Neuronal stem cell (in vitro differentiated cells): Measurements from ENCODE around the gene RNF220.

ENCODE experiments used
- DNase-seq: peaks from one replicate; pipeline ENCODE4 v3.0.0-alpha.2; 2013; ENCODE audit warnings: low spot score
- H2AFZ ChIP-seq: one replicate; pipeline ENCODE4 v1.6.1; 2013; ENCODE audit warnings: mild to moderate bottlenecking, low read length, inconsistent platforms
- H2AK5ac ChIP-seq: 2 replicates; pipeline ENCODE4 v1.6.1; 2013; ENCODE audit warnings: low read depth, mild to moderate bottlenecking, inconsistent platforms, low read length, moderate library complexity, mixed read lengths
- H2BK120ac ChIP-seq: 2 replicates; pipeline ENCODE4 v1.6.1; 2013; ENCODE audit warnings: low read depth, mild to moderate bottlenecking, inconsistent platforms, low read length, moderate library complexity, mixed read lengths
- H2BK12ac ChIP-seq: one replicate; pipeline ENCODE4 v1.6.1; 2013; ENCODE audit warnings: low read length, inconsistent platforms
- H2BK15ac ChIP-seq: 2 replicates; pipeline ENCODE4 v1.6.1; 2013; ENCODE audit warnings: mild to moderate bottlenecking, low read length, inconsistent platforms, mixed read lengths
- H2BK5ac ChIP-seq: one replicate; pipeline ENCODE4 v1.6.1; 2013; ENCODE audit warnings: inconsistent platforms, mild to moderate bottlenecking, low read length, moderate library complexity
- H3K14ac ChIP-seq: one replicate; pipeline ENCODE4 v1.6.1; 2013; ENCODE audit warnings: low read length, inconsistent platforms
- H3K18ac ChIP-seq: 2 replicates; pipeline ENCODE4 v1.6.1; 2013; ENCODE audit warnings: low read length, inconsistent platforms
- H3K23ac ChIP-seq: 2 replicates; pipeline ENCODE4 v1.6.1; 2013; ENCODE audit warnings: low read depth, mild to moderate bottlenecking, mixed read lengths, low read length, inconsistent platforms; ENCODE audit not compliant: poor library complexity
- H3K27ac ChIP-seq: replicated peaks from 3 replicates; pipeline ENCODE4 v1.5.1; 2013; ENCODE audit warnings: low read length, inconsistent platforms
- H3K27me3 ChIP-seq, 3 experiments: 2 replicates each; pipeline ENCODE4 v1.6.1; 2013; ENCODE audit warnings: low read length in 3 of 3, mild to moderate bottlenecking in 2 of 3, inconsistent platforms in 1 of 3, low read depth in 1 of 3, mixed read lengths in 1 of 3, moderate library complexity in 1 of 3; ENCODE audit not compliant: control insufficient read depth in 3 of 3, insufficient read depth in 3 of 3
- H3K36me3 ChIP-seq, 2 donors: replicated peaks in 1 of 2; 2 replicates each; pipeline ENCODE4 v1.6.1; 2013; ENCODE audit warnings: low read length in 2 of 2; ENCODE audit not compliant: control insufficient read depth in 2 of 2, insufficient read depth in 2 of 2
- H3K4ac ChIP-seq: 2 replicates; pipeline ENCODE4 v1.6.1; 2013; ENCODE audit warnings: inconsistent platforms, mild to moderate bottlenecking, low read length, moderate library complexity
- H3K4me1 ChIP-seq, 2 donors: 1 replicate in 1 of 2; 2 replicates in 1 of 2; pipeline ENCODE4 v1.6.1; 2013; ENCODE audit warnings: low read length in 2 of 2, low read depth in 1 of 2; ENCODE audit not compliant: control insufficient read depth in 2 of 2, insufficient read depth in 1 of 2
- H3K4me2 ChIP-seq: one replicate; pipeline ENCODE4 v1.6.1; 2013; ENCODE audit warnings: mild to moderate bottlenecking, low read length, inconsistent platforms; ENCODE audit not compliant: insufficient read depth, poor library complexity, severe bottlenecking
- H3K4me3 ChIP-seq, 2 donors: 2 replicates each; pipeline ENCODE4 v1.5.1; 2013; ENCODE audit warnings: low read length in 2 of 2, mild to moderate bottlenecking in 2 of 2, inconsistent platforms in 1 of 2, moderate library complexity in 1 of 2
- H3K79me1 ChIP-seq: one replicate; pipeline ENCODE4 v1.6.1; 2013; ENCODE audit warnings: low read depth, mild to moderate bottlenecking, inconsistent platforms, low read length, moderate library complexity
- H3K9ac ChIP-seq: one replicate; pipeline ENCODE4 v1.6.1; 2013; ENCODE audit warnings: mild to moderate bottlenecking, low read depth, low read length, inconsistent platforms; ENCODE audit not compliant: poor library complexity
- H3K9me3 ChIP-seq, 2 donors: replicated peaks in 1 of 2; 2 replicates each; pipeline versions ENCODE3 to v1.6.1; 2013; ENCODE audit warnings: low read length in 2 of 2, mild to moderate bottlenecking in 2 of 2, inconsistent platforms in 1 of 2, low read depth in 1 of 2, mixed read lengths in 1 of 2, moderate library complexity in 1 of 2; ENCODE audit not compliant: control insufficient read depth in 2 of 2, insufficient read depth in 1 of 2
- H4K8ac ChIP-seq: one replicate; pipeline ENCODE4 v1.6.1; 2013; ENCODE audit warnings: low read depth, mild to moderate bottlenecking, inconsistent platforms, low read length, moderate library complexity
- H4K91ac ChIP-seq: one replicate; pipeline ENCODE4 v1.6.1; 2013; ENCODE audit warnings: low read length, low read depth, mild to moderate bottlenecking, inconsistent platforms; ENCODE audit not compliant: poor library complexity
- WGBS, 2 donors: extraction: QIAGEN DNeasy Blood & Tissue Kit; methylation state at CpG; one replicate each; pipeline ENCODE4 v1.1.7; 2013; ENCODE audit warnings: missing lambda C conversion rate in 2 of 2, mixed read lengths in 1 of 2; ENCODE audit not compliant: insufficient read length in 2 of 2, insufficient replicate concordance in 1 of 2; ENCODE audit errors: extremely low coverage in 2 of 2; 5-methylcytosine and 5-hydroxymethylcytosine counted together

The RNF220 gene

GRCh38 chr1:44409757-44410156 is 4.7 kb downstream of the RNF220 start:
- H3K9me3 ChIP-seq: no peaks in the 10 kb centered on the region
- no peak overlapping the region for H3K9ac ChIP-seq
- H3K36me3 ChIP-seq: peaks cover 0 to 40% of the 10 kb centered on the region in 2 donors
- peaks cover 13 to 34% of the 10 kb centered on the region in 2 donors for H3K4me1 ChIP-seq
- no peak overlapping the region for H4K8ac ChIP-seq
- no peak overlapping the region for H2BK12ac ChIP-seq
- no peak overlapping the region for H3K18ac ChIP-seq
- no peaks in the 10 kb centered on the region for H3K79me1 ChIP-seq
- no peak overlapping the region for H2BK15ac ChIP-seq
- DNase-seq: no peak
- H3K27me3 ChIP-seq: peaks cover 0 to 74% (median 23%) of the 10 kb centered on the region in 3 experiments
- no peak overlapping the region for H3K4ac ChIP-seq
- no peak overlapping the region for H3K4me2 ChIP-seq
- H4K91ac ChIP-seq: no peak overlapping the region
- no peak overlapping the region for H3K14ac ChIP-seq
- WGBS, 2 donors: no CpG with 5 or more reads among the region's 4 CpGs
- no peak overlapping the region for H2BK5ac ChIP-seq
- H2AK5ac ChIP-seq: no peak overlapping the region
- no peak overlapping the region for H3K4me3 ChIP-seq
- H2AFZ ChIP-seq: no peak overlapping the region
- H3K27ac ChIP-seq: no peak overlapping the region
- no peak overlapping the region for H2BK120ac ChIP-seq
- no peak overlapping the region for H3K23ac ChIP-seq

- Histone ChIP-seq H2AK5ac (no peak overlapping the region), H3K23ac (no peak overlapping the region), H3K4me1 (peaks cover 5 to 42% of the 10 kb centered on the region in 2 donors), H2BK5ac (no peak overlapping the region), H3K4me2 (no peak overlapping the region), H3K4ac (no peak overlapping the region), H3K14ac (no peak overlapping the region), H2AFZ (no peak overlapping the region), H3K4me3 (no peak overlapping the region), H4K8ac (no peak overlapping the region), H3K27ac (no peak overlapping the region), H2BK120ac (no peak overlapping the region), H3K9me3 (no peaks in the 10 kb centered on the region), H3K18ac (peak overlapping the region; percentile 12), H3K36me3 (peaks cover 0 to 61% of the 10 kb centered on the region in 2 donors), H3K27me3 (peaks cover 0 to 68% (median 16%) of the 10 kb centered on the region in 3 experiments), H2BK15ac (no peak overlapping the region), H3K9ac (no peak overlapping the region), H4K91ac (no peak overlapping the region), H3K79me1 (no peaks in the 10 kb centered on the region), H2BK12ac (no peak overlapping the region)
- WGBS, 2 donors: no CpG with 5 or more reads among the region's 10 CpGs
- DNase-seq: no peak
These were observed 6.8 kb downstream of the RNF220 start for GRCh38 chr1:44411861-44412260.

- H2BK120ac ChIP-seq: no peak overlapping the region
- DNase-seq: no peak
- H4K91ac ChIP-seq: no peak overlapping the region
- no peak overlapping the region for H2BK15ac ChIP-seq
- peaks cover 0 to 64% (median 8%) of the 10 kb centered on the region in 3 experiments for H3K27me3 ChIP-seq
- no peak overlapping the region for H3K23ac ChIP-seq
- no peak overlapping the region for H3K9ac ChIP-seq
- H3K18ac ChIP-seq: no peak overlapping the region
- H2AK5ac ChIP-seq: no peak overlapping the region
- H2BK5ac ChIP-seq: no peak overlapping the region
- peaks cover 6 to 46% of the 10 kb centered on the region in 2 donors for H3K4me1 ChIP-seq
- H3K4ac ChIP-seq: no peak overlapping the region
- H2BK12ac ChIP-seq: no peak overlapping the region
- H3K79me1 ChIP-seq: no peaks in the 10 kb centered on the region
- H3K36me3 ChIP-seq: peaks cover 0 to 61% of the 10 kb centered on the region in 2 donors
- no peak overlapping the region for H3K4me3 ChIP-seq
- no peak overlapping the region for H3K14ac ChIP-seq
- H3K27ac ChIP-seq: no peak overlapping the region
- H4K8ac ChIP-seq: no peak overlapping the region
- WGBS, 2 donors: no CpG with 5 or more reads among the region's 7 CpGs
- H2AFZ ChIP-seq: no peak overlapping the region
- H3K4me2 ChIP-seq: no peak overlapping the region
- H3K9me3 ChIP-seq: no peaks in the 10 kb centered on the region
These were observed 7.5 kb downstream of the RNF220 start for GRCh38 chr1:44412601-44413000.

GRCh38 chr1:44413740-44414139 is 8.7 kb downstream of the RNF220 start:
- peaks cover 0 to 57% (median 2%) of the 10 kb centered on the region in 3 experiments for H3K27me3 ChIP-seq
- no peak overlapping the region for H2AFZ ChIP-seq
- no peak overlapping the region for H2BK12ac ChIP-seq
- 100% methylated on average over 2 of the region's 9 CpGs; no CpG with 5 or more reads in 1 of the 2 donors for WGBS, 2 donors
- H3K36me3 ChIP-seq: peaks cover 0 to 61% of the 10 kb centered on the region in 2 donors
- no peak overlapping the region for H3K23ac ChIP-seq
- peaks cover 4 to 55% of the 10 kb centered on the region in 2 donors for H3K4me1 ChIP-seq
- H3K79me1 ChIP-seq: no peaks in the 10 kb centered on the region
- no peak overlapping the region for H4K91ac ChIP-seq
- H3K4me3 ChIP-seq: no peak overlapping the region
- H2BK5ac ChIP-seq: no peak overlapping the region
- no peak overlapping the region for H3K27ac ChIP-seq
- no peak overlapping the region for H2BK120ac ChIP-seq
- no peak overlapping the region for H3K4me2 ChIP-seq
- no peak overlapping the region for H2AK5ac ChIP-seq
- no peak overlapping the region for H4K8ac ChIP-seq
- no peak overlapping the region for H2BK15ac ChIP-seq
- no peak overlapping the region for H3K18ac ChIP-seq
- H3K9ac ChIP-seq: no peak overlapping the region
- no peak overlapping the region for H3K14ac ChIP-seq
- no peak overlapping the region for H3K4ac ChIP-seq
- no peak for DNase-seq
- no peaks in the 10 kb centered on the region for H3K9me3 ChIP-seq
